Ramos (cell line): ENCODE measurements around the gene CTNNBL1.
"Not testable (repeated sequence)": the region's sequence is repeated elsewhere in the genome, so short reads cannot be mapped to it uniquely, and the experiment has no call there.

Experiments
- in situ Hi-C: fragments of 300-500 bp; cut with MboI; formaldehyde crosslinking; loops from one replicate; pipeline ENCODE4 v1.14.3; 2022; ENCODE audit warnings: low sequenced_read_pairs; ENCODE audit not compliant: unreplicated experiment

CTNNBL1 gene

DNA sequence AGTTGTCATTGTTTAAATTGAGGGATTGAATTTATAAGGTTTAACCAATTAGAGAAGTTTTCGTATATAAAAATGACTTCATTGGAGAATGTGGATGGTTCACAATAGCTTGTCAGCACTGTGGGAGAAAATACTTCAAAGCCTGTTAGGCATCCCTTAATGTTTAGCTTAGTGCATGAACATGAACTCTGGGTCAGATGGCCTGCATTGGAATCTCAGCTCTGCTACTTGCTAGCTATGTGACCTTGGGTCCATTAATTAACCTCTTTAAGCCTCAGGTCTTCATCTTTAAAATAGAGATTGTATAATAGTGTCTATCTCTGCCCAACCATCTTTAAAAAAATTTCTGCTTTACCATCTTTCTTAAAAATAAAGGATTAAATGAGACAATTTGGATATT, 11.1 kb downstream of the CTNNBL1 start:
- in situ Hi-C loops, result no loop called here

DNA sequence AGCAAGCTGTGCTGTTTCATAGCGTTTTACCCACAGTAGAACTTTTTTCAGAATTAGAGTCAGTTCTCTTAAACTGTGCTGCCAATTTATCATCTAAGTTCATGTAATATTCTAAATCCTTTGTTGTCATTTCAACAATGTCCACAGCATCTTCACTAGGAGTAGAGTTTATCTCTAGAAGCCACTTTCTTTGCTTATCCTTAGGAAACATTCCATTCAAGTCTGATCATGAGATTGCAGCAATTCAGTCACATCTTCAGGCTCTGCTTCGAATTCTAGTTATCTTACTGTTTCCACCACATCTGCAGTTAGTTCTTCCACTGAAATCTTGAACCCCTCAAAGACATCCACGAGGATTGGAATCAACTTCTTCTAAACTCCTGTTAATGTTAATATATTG, 12.5 kb downstream of the CTNNBL1 start:
- in situ Hi-C loops, result no loop called here

DNA sequence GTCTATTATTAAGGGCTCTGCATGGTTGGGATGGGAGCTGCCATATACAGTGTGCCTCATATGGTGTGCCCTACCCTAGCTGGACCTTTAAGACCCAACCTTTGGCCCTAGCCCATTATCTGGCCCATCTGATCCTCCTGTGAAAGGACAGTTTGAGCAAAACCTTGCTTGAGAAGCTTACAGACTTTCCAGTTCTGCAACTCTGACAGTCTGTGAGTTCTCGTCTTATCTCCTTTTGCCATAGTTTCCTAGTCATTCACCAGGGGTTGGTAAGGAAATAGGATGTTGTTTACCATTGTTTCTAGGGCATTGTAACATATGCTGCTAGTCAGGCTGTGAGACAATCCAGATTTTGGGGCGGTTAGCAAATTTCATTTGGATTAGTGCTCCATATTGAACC, 17.2 kb downstream of the CTNNBL1 start:
- in situ Hi-C loops, result no loop called here

DNA sequence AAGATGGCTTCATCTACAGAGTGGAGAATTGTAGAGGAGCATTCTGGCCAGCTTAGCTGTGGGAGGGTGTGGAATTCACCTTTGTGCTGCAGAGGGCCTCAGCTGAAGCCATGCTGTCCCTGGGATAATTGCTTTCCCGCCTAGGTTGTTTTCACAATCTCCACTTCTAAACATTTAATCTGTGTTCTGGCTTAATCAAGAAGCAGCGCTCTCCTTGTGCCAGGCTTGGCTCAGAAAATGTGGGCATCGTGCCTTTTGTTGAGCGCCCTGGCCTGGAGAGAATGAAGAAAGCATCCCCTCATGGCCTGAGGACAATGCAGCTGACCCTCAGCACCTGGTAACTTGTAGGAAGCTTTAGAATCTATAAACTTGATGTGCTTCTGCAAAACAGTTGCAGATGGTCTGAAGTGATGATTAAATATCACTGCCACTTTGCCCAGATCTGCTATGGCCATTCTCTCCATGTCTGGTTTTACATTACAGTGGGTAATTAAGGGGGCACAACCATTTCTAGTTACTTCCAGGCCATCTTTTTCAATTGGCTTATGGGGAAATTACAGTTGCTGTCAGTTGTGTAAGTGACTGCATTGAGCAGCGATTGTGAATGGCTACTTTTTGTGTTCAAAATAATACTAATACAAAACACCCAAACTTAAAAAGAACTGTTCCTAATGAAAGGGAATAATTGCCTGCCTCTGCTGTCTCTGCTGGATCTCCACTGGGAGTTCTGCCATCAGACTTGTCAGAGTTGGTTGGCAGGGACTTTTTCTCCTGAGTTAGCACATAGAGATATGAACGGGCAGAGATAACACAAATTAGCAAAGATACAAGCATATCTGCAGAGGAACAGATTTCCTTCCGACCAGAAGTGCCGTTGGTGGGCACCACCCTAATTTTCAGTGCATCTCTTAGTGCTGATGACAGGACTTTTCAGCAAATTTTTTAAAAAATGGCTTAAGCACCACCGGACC, 18.4 kb downstream of the CTNNBL1 start:
- in situ Hi-C loops, result no loop called here

DNA sequence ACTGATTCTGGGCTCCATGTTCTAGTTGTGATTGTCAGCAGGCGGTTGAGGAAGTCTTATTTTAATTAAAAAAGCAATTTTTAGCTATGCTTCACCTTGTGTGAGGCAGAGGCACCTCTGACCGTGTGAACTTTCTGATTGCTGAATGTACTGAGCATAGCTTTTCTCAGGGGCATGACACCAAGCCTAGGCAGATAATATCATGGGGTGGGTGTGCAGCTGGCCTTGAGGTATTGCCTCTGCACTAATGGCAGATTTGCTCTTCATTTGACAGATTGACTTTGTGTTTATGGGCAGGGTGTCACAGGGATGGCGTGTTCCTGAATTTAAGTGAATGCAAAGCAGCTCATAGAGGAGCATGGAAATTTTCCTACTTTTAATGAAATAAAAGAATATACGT, 19.6 kb downstream of the CTNNBL1 start:
- in situ Hi-C loops, result no loop called here

DNA sequence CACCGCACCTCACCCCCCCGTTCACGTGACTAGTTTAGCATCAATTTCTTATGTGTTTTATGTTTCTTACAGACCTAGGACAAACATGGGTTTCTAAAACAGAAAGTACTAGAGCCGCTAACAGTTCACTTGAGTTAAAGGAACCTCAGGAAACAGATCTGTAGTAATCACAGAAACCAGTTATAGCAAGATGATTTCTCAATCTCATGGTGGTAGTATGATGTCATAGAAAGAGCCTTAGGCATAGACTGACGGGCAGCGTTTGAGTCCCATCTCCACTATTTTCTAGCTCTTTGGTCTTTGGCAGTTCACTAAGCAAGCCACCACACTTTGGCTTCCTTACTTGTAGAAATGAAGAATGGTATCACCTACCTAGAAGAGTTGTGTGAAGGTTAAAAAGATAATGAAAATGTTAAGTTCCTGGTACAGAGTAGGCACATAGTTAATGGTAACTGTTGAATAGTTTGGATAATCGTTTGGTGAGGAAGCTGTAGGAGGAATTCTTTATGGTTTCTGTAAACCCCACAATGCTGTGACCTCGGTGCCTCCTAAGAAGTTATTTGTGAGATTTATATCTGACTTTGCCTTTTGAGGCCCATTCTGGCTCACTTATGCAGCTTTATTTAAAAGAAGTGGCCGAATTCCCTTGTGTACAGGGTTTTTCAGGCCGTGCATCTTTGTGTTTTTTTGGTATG, 21.3 kb downstream of the CTNNBL1 start:
- in situ Hi-C loops, result no loop called here

DNA sequence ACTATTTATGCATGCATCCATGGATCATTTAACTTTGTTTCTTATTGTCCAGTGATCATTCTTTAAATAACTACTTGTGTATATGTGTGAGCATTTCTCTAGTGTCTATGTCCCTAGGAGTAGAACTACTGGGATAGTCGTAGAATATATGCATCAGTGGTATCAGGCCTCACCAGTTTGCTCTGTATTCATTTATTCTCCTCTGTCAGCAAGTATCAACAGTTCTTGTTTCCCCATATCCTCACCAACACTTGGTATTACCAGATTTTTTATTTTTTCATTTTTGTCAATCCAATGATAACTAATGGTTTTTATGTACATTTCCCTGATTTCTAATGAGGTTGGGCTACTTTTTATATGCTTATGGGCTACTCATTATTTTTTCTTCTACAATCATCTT, 27.9 kb downstream of the CTNNBL1 start:
- in situ Hi-C loops, result no loop called here

DNA sequence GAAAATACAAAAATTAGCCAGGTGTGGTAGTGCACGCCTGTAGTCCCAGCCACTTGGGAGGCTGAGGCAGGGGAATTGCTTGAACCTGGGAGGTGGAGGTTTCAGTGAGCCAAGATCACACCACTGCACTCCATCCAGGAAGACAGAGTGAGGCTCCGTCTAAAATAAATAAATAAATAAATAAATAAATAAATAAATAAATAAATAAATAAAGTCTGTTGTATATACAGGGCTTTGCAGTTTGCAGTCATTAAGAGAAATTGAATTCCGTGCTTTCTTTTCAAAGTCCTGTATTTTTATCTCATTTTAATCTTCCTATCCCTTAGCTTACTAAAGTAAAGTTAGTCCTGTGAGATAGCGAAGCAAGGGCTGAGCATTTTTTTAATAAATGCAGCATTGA, 28.5 kb downstream of the CTNNBL1 start:
- in situ Hi-C loops, result not testable (repeated sequence)

DNA sequence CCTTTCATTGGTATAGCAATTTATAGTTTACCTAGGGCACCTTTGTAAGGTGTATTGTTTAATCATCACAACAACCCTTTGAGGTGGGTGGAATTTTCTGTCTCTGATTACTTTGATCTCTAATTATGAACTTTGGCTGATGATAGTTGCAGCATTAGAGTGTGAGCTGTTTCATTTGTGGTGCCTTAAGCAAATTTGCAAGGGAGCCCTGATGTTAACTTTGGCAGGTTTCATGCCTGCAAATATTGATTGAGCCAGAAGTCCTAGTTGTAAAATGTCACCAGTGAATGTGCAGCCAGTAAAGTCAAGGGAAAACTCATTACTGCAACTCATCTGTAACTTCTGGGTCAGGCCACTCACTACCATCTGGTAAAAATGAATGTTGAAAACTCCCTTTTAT, 29.8 kb downstream of the CTNNBL1 start:
- in situ Hi-C loops, result no loop called here

DNA sequence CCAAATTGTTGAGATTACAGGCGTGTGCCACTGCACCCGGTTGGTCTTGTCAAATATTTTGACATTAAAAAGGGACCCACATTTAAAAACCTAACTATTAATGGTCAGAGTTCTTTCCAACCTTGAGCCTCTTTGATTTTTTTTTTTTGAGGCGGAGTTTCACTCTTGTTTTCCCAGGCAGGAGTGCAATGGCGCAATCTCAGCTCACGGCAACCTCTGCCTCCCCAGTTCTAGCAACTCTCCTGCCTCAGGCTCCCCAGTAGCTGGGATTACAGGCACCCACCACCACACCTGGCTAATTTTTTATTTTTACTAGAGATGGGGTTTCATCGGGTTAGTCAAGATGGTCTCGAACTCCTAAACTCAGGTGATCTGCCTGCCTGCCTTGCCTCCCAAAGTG, 31.3 kb downstream of the CTNNBL1 start:
- in situ Hi-C loops, result no loop called here

DNA sequence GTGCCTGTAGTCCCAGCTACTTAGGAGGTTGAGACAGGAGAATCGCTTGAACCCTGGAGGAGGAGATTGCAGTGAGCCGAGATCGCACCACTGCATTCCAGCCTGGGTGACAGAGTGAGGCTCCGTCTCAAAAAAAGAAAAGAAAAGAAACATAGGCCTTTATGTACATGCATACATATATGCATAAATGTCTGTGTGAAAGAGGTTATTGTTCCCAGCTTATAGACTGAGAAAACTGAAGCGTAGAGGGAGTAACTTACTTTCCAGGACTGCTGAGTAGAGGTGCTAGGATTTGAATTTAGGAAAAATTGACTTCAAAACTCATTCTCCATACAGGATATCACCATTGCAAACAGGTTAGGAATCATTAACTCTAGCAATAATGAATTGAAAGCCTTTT, 32.0 kb downstream of the CTNNBL1 start:
- in situ Hi-C loops, result no loop called here

DNA sequence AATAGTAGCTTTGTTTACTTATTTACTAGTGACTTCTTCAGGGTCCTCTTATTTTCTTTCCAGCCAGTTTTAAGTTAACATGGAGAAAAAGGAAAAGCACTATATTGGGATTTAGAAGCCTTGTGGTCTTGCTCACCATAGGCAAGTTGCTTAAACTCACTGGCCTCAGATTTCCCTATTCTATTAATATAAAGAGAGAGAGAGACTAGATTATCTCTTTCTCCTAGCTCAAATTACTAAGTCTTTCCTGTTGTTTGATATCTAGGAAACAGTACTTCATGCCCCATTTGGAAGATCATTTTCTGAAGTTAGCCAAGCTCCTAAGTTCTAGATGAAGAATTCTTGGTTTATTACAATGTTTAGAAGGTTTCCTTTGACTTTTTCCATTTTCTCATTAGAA, 32.5 kb downstream of the CTNNBL1 start:
- in situ Hi-C loops, result no loop called here

DNA sequence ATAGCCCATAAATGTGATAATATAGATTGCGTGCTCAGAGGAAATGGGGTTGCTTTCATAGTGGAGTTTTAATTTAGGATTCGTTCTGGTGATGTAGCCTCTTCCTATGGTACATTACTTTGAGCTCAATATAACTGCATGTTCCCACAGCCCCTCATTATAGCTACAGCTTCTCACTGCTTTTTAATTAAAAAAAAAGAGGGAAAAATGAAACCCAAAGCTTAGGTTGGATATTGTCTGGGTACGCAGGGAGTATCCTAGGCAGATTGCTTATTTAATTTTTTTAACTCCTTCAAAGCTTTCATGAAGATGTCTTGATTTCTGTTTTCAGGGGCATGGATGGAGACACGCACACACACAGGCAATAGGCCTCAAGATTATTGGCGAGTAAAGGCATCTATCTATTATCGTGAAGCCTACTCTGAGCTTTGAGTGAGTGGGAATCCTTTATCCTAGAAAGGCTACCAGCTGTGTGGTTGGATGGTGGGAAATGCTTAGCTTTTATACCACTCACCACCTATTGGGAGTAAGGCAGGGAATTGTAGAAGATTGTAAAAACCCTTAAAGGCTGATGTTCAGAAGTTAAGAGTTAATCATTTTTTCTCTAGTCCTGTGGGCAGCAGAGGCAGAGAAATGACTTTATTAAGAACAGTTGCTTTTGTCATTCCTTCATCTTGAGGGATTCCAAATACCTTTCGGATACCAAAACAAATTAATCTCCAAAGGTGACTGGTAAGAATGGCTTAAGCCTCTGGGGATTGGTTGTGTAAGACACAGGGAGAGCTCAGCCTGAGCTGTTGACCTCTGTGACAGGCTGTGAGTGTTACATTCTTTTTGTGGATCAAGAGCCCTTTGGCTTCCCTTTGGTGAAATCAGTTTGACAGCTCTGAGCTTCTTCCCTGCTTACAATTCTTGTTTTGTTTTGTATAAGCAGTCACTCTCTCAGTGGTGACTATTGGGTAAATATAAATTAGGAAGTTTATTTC, 33.4 kb downstream of the CTNNBL1 start:
- in situ Hi-C loops, result no loop called here

DNA sequence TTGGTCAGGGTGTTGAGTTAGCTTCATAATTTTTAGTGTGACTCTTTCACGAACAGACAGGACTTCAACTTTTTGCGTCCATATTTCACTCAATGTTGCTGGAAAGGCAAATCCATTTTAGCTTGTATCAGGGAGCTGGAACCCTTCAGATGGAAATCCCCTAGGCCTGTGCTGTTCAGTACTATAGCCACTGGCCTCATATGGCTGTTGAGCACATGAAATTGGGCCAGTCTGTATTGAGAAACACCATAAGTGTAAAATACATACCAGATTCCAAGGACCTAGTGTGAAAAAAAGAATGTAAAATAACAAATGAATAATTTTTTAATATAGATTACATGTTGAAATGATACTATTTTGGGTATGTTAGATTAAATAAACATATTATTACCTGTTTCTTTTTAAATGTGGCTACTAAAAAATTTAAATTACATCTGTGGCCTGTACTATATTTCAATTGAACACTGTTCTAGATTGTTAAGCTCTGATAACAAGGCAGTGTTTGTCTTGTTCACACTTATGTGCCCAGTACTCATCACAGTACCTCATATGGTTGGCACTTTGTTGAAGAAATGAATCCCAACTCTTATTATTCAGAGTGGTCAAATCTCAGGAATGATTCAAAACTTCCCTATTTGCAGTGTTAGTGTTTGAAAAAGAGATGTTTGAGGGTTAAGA, 34.3 kb downstream of the CTNNBL1 start:
- in situ Hi-C loops, result no loop called here

DNA sequence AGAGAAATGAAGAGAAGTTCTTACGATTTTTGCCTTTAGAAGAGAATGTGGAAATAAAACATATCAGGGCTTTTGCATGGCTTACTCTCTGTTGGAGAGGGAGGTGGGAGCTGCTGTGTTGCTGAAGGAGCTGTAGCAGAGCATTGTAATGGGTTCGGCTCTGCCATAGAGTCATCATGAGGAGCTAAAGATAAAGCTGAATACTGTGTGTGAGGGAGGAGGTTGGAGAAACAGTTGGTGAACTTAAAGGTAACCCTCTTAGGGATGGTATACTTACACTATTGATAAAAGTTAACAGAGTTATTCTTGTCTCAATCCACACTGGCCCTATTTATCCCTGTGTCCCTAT, 34.8 kb downstream of the CTNNBL1 start:
- in situ Hi-C loops, result no loop called here

DNA sequence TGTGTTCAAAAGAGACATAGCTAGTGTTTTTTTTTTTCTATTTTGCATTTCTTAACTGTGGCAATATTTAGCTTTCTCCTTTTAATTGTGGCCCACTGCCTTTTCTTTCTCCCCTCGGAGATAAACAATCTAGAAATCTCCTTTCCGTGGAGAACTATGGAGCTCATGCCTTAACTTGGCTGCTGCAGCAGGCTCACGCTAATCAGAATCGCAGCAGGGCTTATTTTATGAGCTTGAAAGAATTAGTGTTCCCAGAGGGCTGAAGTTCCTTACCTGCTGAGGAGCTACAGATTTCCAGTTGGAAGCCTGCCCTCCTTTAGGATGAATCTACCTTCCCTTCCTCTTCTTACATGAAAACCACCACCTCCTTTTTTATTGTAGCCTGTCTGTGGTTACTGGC, 35.6 kb downstream of the CTNNBL1 start:
- in situ Hi-C loops, result no loop called here

DNA sequence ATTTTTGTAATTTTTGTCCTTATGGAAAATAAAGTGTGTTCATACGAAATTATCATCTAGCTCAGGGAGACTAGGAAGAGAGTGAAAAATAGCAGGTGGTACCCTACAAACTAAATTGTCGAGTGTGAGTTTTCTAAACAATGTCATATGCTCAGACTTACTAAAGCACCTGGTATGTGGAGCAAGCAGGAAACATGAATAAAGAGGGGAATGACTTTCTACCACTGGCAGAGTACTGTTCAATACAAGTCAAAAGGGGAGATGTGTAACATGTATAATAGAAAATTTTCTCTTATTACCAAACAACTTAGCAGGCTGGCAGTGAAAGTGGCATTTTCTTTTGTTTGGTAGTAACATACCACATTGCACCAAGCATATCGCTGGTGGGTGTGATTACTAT, 36.1 kb downstream of the CTNNBL1 start:
- in situ Hi-C loops, result no loop called here

DNA sequence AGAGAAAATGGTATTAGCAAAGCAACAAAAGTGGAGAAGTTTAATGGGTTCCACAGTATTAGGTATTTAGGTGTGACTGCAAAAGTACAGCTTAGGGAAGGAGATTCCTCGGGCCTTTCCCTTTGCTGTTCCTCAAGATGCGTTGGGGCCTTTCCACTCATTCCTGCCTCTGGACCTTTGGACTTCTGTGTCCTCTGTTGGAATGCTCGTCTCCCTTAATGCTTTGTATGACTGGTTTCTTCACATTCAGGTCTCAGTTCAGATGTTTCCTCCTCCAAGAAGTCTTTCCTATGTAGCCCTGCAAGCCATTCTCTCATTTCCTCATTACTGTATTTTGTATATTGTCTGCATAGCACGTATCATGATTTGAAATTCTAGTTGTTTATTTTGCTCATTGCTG, 39.6 kb downstream of the CTNNBL1 start:
- in situ Hi-C loops, result no loop called here

DNA sequence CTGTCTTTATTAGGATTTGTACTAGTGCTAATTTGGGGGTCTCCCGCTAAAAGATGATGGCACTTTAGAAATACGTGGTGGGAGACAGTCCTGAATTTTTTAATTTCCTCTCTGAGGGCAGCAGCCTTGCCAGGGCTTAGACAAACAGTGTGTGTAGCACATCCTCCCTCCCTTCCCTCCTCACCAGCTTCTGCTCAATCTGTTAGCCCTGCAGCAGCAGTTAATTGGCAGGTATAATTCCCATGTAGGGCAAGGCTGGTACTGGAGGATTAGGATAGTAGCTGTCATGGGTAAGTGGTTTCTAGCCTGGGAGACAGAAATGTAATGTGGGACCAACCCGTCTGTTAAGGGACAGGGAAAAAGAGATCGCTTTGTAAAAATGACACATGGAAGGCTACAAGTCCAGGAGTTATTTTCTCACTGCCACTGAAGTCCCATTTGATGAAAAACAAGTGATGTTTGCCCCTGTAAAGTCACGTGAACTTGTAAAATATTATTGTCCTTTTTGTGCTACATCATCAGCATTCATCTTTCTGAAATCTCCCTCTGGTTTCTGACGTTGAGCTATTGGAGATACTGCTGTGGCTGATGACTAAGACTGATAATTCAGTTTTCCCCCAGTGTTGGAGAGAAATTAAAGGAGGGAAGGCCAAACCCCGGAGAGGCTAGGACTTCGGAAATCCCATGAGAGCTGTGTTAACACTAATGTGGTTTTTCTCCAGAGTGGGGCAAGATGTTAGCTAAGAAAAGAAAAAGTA, 40.6 kb downstream of the CTNNBL1 start:
- in situ Hi-C loops, result no loop called here
